Trophoblast cell (in vitro differentiated cells and primary cell): ENCODE data around the gene ATG7.

Experiments used
- DNase-seq, 2 donors: peaks; one replicate each; pipeline ENCODE4 v3.0.0-alpha.2; 2016
- H2AFZ ChIP-seq: 2 replicates; pipeline ENCODE4 v1.6.1; 2013; ENCODE audit warnings: low read length, moderate library complexity, mild to moderate bottlenecking; ENCODE audit not compliant: insufficient read depth, poor library complexity
- H2AK5ac ChIP-seq: 2 replicates; pipeline ENCODE4 v1.6.1; 2013; ENCODE audit warnings: mild to moderate bottlenecking, low read length
- H2BK120ac ChIP-seq: 2 replicates; pipeline ENCODE4 v1.6.1; 2013; ENCODE audit warnings: low read length, mild to moderate bottlenecking, moderate library complexity; ENCODE audit not compliant: insufficient read depth, poor library complexity
- H2BK12ac ChIP-seq: 2 replicates; pipeline ENCODE4 v1.6.1; 2013; ENCODE audit warnings: mild to moderate bottlenecking, low read length, moderate library complexity
- H2BK5ac ChIP-seq: 2 replicates; pipeline ENCODE4 v1.6.1; 2013; ENCODE audit warnings: low read length, low read depth, moderate library complexity, mild to moderate bottlenecking; ENCODE audit not compliant: poor library complexity
- H3K14ac ChIP-seq: 2 replicates; pipeline ENCODE4 v1.6.1; 2013; ENCODE audit warnings: mild to moderate bottlenecking, low read length
- H3K18ac ChIP-seq: 2 replicates; pipeline ENCODE4 v1.6.1; 2013; ENCODE audit warnings: mild to moderate bottlenecking, low read length
- H3K23ac ChIP-seq: 2 replicates; pipeline ENCODE4 v1.6.1; 2013; ENCODE audit warnings: low read length
- H3K27ac ChIP-seq: 2 replicates; pipeline ENCODE4 v1.5.1; 2013; ENCODE audit warnings: low read depth, mild to moderate bottlenecking, inconsistent platforms, low read length, moderate library complexity
- H3K27me3 ChIP-seq: 2 replicates; pipeline ENCODE4 v1.6.1; 2013; ENCODE audit warnings: inconsistent platforms, mild to moderate bottlenecking, low read length, moderate library complexity; ENCODE audit not compliant: insufficient read depth
- H3K36me3 ChIP-seq, 2 experiments: 1 replicate in 1 of 2; 2 replicates in 1 of 2; pipeline ENCODE4 v1.6.1; 2013; ENCODE audit warnings: low read length in 2 of 2, mild to moderate bottlenecking in 2 of 2, moderate library complexity in 1 of 2; ENCODE audit not compliant: insufficient read depth in 2 of 2, control insufficient read depth in 1 of 2
- H3K4ac ChIP-seq: 2 replicates; pipeline ENCODE4 v1.6.1; 2013; ENCODE audit warnings: low read depth, mild to moderate bottlenecking, low read length, moderate library complexity
- H3K4me1 ChIP-seq, 2 experiments: 1 replicate in 1 of 2; 2 replicates in 1 of 2; pipeline ENCODE4 v1.6.1; 2013; ENCODE audit warnings: low read length in 2 of 2, mild to moderate bottlenecking in 2 of 2, moderate library complexity in 1 of 2; ENCODE audit not compliant: insufficient read depth in 2 of 2, control insufficient read depth in 1 of 2
- H3K4me2 ChIP-seq: 2 replicates; pipeline ENCODE4 v1.6.1; 2013; ENCODE audit warnings: inconsistent platforms, mild to moderate bottlenecking, low read length, moderate library complexity
- H3K4me3 ChIP-seq: 2 replicates; pipeline ENCODE4 v1.5.1; 2013; ENCODE audit warnings: mild to moderate bottlenecking, low read depth, low read length, inconsistent platforms
- H3K79me1 ChIP-seq: one replicate; pipeline ENCODE4 v1.6.1; 2013; ENCODE audit warnings: low read length
- H3K79me2 ChIP-seq: 2 replicates; pipeline ENCODE4 v1.6.1; 2013; ENCODE audit warnings: low read length, mild to moderate bottlenecking; ENCODE audit not compliant: control insufficient read depth, insufficient read depth, poor library complexity
- H3K9ac ChIP-seq: 2 replicates; pipeline ENCODE4 v1.6.1; 2013; ENCODE audit warnings: mild to moderate bottlenecking, low read length
- H3K9me3 ChIP-seq: 2 replicates; pipeline ENCODE4 v1.6.1; 2013; ENCODE audit warnings: low read depth, mild to moderate bottlenecking, control low read depth, inconsistent platforms, low read length; ENCODE audit not compliant: insufficient read depth
- H4K12ac ChIP-seq: 2 replicates; pipeline ENCODE4 v1.6.1; 2013; ENCODE audit warnings: low read depth, mild to moderate bottlenecking, low read length, moderate library complexity
- H4K8ac ChIP-seq: 2 replicates; pipeline ENCODE4 v1.6.1; 2013; ENCODE audit warnings: low read depth, mild to moderate bottlenecking, low read length, moderate library complexity
- H4K91ac ChIP-seq: one replicate; pipeline ENCODE4 v1.6.1; 2013; ENCODE audit warnings: low read depth, mild to moderate bottlenecking, low read length, moderate library complexity
- WGBS: extraction: QIAGEN DNeasy Blood & Tissue Kit; methylation state at CpG from one replicate; pipeline ENCODE4 v1.1.7; 2013; ENCODE audit warnings: missing lambda C conversion rate; ENCODE audit not compliant: insufficient read length, insufficient coverage; ENCODE audit errors: extremely low coverage; 5-methylcytosine and 5-hydroxymethylcytosine counted together

ATG7 gene

GRCh38 chr3:11304175-11304574, 32.0 kb downstream of the ATG7 start:
- DNase-seq, result peak in 1 of 2 donors; percentile 26
- Histone ChIP-seq H3K9me3 (no peaks in the 10 kb centered on the region), H3K79me2 (no peaks in the 10 kb centered on the region), H2BK5ac (no peak overlapping the region), H2AFZ (no peak overlapping the region), H4K12ac (no peak overlapping the region), H3K9ac (no peak overlapping the region), H3K4me3 (no peak overlapping the region), H3K4ac (no peak overlapping the region), H3K27me3 (no peaks in the 10 kb centered on the region), H3K36me3 (peaks cover 4 to 23% of the 10 kb centered on the region in 2 experiments), H3K18ac (no peak overlapping the region), H4K91ac (no peak overlapping the region), H2BK120ac (no peak overlapping the region), H3K4me1 (peaks cover 0 to 3% of the 10 kb centered on the region in 2 experiments), H3K4me2 (no peak overlapping the region), H3K14ac (no peak overlapping the region), H3K79me1 (no peaks in the 10 kb centered on the region), H3K23ac (no peak overlapping the region), H4K8ac (no peak overlapping the region), H2AK5ac (no peak overlapping the region), H3K27ac (no peak overlapping the region), H2BK12ac (no peak overlapping the region)
- WGBS, result no CpG with 5 or more reads among the region's 6 CpGs

DNA sequence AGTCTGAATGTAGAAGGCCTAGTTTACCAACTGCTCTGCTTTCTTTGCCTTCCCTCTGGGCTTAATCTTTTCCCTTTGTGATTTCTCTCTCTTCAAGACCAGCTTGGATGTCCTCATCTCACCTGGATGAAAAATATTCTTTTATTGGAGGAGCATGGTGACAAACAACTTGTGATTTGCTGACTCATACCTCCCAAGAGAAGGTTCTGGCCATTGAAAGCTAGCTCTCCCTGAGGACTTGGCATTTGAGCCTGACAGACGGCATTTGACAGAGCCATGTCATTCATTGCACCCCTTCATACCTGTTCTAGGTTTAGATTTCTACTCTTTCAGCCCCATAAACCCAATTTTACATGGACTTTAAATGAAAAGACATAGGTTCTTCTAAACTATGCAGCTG, 33.3 kb downstream of the ATG7 start:
- H4K12ac ChIP-seq, result no peak overlapping the region
- H3K9me3 ChIP-seq, result no peaks in the 10 kb centered on the region
- no peak overlapping the region for H2BK120ac ChIP-seq
- no peak overlapping the region for H3K4ac ChIP-seq
- H2BK12ac ChIP-seq, result no peak overlapping the region
- peaks cover 7 to 25% of the 10 kb centered on the region in 2 experiments for H3K36me3 ChIP-seq
- no peak overlapping the region for H3K23ac ChIP-seq
- H3K27ac ChIP-seq, result no peak overlapping the region
- no peak overlapping the region for H2AFZ ChIP-seq
- H4K91ac ChIP-seq, result no peak overlapping the region
- H2BK5ac ChIP-seq, result no peak overlapping the region
- no peak overlapping the region for H3K9ac ChIP-seq
- H3K18ac ChIP-seq, result no peak overlapping the region
- no CpG with 5 or more reads among the region's 1 CpG for WGBS
- H3K4me1 ChIP-seq, result peaks cover 0 to 3% of the 10 kb centered on the region in 2 experiments
- H4K8ac ChIP-seq, result no peak overlapping the region
- H3K79me2 ChIP-seq, result no peaks in the 10 kb centered on the region
- DNase-seq, result no peak
- no peaks in the 10 kb centered on the region for H3K27me3 ChIP-seq
- no peak overlapping the region for H3K4me3 ChIP-seq
- no peak overlapping the region for H2AK5ac ChIP-seq
- H3K4me2 ChIP-seq, result no peak overlapping the region
- H3K14ac ChIP-seq, result no peak overlapping the region
- no peaks in the 10 kb centered on the region for H3K79me1 ChIP-seq

DNA sequence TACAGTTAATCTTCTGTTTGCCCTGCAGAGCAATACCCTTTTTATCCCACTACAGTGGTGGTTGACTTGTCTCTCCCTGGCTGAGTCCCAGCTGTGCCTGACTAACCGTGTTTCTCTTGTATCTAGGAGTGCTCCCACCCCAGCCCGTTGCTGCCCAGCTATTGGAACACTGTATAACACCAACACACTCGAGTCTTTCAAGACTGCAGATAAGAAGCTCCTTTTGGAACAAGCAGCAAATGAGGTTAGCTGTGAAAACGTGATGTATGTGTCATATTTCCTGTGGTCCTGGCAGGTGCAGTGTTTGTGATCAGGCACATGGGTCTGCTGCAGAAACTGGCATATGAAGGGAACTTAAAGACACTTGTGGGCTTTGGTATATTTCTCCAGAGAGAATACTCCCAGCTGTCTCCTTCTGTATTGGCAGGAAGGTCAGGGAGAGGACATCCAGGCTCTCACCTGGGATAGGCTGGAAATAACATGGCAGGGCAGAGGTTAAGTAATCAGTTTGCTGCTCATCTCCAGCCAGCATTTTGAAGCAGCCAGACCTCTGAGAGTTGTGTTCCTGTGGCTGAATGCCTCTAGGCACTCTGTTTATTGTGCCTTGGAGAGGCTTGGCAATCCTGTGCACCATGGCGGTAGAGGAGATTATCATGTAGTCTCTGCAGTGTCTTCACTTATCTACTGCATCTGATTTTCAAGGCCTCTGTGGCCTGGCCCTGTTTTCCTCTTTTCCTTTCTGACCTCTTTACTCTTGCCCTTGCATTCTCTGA, 34.8 kb downstream of the ATG7 start:
- no peak overlapping the region for H3K14ac ChIP-seq
- no peaks in the 10 kb centered on the region for H3K79me1 ChIP-seq
- no peak overlapping the region for H3K4me3 ChIP-seq
- no peak overlapping the region for H4K12ac ChIP-seq
- no peak for DNase-seq
- no peak overlapping the region for H2AFZ ChIP-seq
- peaks cover 7 to 25% of the 10 kb centered on the region in 2 experiments for H3K36me3 ChIP-seq
- no peak overlapping the region for H4K91ac ChIP-seq
- H2AK5ac ChIP-seq, result no peak overlapping the region
- H3K27me3 ChIP-seq, result no peaks in the 10 kb centered on the region
- no peak overlapping the region for H2BK5ac ChIP-seq
- no peak overlapping the region for H3K27ac ChIP-seq
- peaks cover 0 to 3% of the 10 kb centered on the region in 2 experiments for H3K4me1 ChIP-seq
- WGBS, result no CpG with 5 or more reads among the region's 5 CpGs
- H3K18ac ChIP-seq, result no peak overlapping the region
- no peak overlapping the region for H4K8ac ChIP-seq
- no peak overlapping the region for H3K23ac ChIP-seq
- no peak overlapping the region for H2BK120ac ChIP-seq
- H3K79me2 ChIP-seq, result no peaks in the 10 kb centered on the region
- H2BK12ac ChIP-seq, result no peak overlapping the region
- no peak overlapping the region for H3K4ac ChIP-seq
- H3K9me3 ChIP-seq, result no peaks in the 10 kb centered on the region
- no peak overlapping the region for H3K4me2 ChIP-seq
- no peak overlapping the region for H3K9ac ChIP-seq

DNA sequence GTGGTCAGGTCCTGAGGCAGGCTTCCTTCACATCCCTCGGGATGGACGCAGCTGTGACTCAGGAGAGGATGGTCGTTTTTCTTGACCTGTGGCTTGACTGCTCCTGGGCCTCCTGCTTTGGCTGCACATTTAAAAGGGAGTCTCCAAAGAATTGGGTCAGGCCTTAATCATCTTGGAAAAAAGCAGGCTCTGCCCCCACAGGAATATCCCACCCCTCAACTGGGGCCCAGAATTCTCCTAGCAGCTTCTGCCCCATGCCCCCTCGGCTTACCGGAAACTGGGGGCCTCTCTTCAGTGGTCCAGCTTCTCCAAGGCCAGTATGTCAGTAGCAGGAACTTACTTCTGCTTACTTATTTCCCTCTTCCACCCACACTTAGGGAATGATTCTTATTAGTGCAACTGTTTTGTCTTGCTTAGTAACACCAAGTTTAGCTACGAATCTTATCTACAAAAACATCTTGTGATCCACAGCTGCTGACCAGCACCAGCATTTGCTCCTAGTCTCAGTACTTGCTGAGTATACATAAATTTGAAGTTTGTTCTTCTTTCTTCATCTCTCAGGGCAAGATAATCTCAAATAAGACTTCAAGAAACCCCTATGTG, 35.7 kb downstream of the ATG7 start:
- H3K36me3 ChIP-seq, result peaks cover 7 to 27% of the 10 kb centered on the region in 2 experiments
- no peaks in the 10 kb centered on the region for H3K79me1 ChIP-seq
- WGBS, result no CpG with 5 or more reads among the region's 6 CpGs
- H3K23ac ChIP-seq, result no peak overlapping the region
- H3K27me3 ChIP-seq, result no peaks in the 10 kb centered on the region
- no peak overlapping the region for H3K27ac ChIP-seq
- no peak overlapping the region for H2BK5ac ChIP-seq
- no peak overlapping the region for H3K4ac ChIP-seq
- no peaks in the 10 kb centered on the region for H3K79me2 ChIP-seq
- no peak overlapping the region for H3K18ac ChIP-seq
- no peak overlapping the region for H3K4me3 ChIP-seq
- DNase-seq, result peak in 1 of 2 donors; percentile 18
- H4K91ac ChIP-seq, result no peak overlapping the region
- no peak overlapping the region for H2BK12ac ChIP-seq
- H2BK120ac ChIP-seq, result no peak overlapping the region
- H3K14ac ChIP-seq, result no peak overlapping the region
- peaks cover 0 to 3% of the 10 kb centered on the region in 2 experiments for H3K4me1 ChIP-seq
- no peak overlapping the region for H3K4me2 ChIP-seq
- H3K9me3 ChIP-seq, result no peaks in the 10 kb centered on the region
- H4K12ac ChIP-seq, result no peak overlapping the region
- H2AFZ ChIP-seq, result no peak overlapping the region
- no peak overlapping the region for H4K8ac ChIP-seq
- no peak overlapping the region for H3K9ac ChIP-seq
- no peak overlapping the region for H2AK5ac ChIP-seq
